PC-9 (cell line): ENCODE measurements around the gene OR6B2.
"Not testable (repeated sequence)": the region's sequence is repeated elsewhere in the genome, so short reads cannot be mapped to it uniquely, and the experiment has no call there.

ENCODE experiments used
- CTCF ChIP-seq: fragments of 200-600 bp; sonication (generic); conservative IDR thresholded peaks from 2 replicates; pipeline ENCODE4 v1.6.1; 2017; ENCODE audit warnings: mixed run types, antibody characterized with exemption, mild to moderate bottlenecking, moderate library complexity
- EZH2 ChIP-seq: fragments of 200-600 bp; sonication (generic); IDR thresholded peaks from 2 replicates; pipeline ENCODE4 v1.8.0; 2017; ENCODE audit warnings: antibody characterized with exemption, low read depth

- TF ChIP-seq CTCF, EZH2: not testable (repeated sequence)
Observed at GRCh38 chr2:240044096-240044495, 13.9 kb upstream of the OR6B2 start.
